IMR-90 (cell line): ENCODE results near the gene RAPGEF5. TPM values are rescaled to one million over a fixed set of nuclear protein-coding genes. Genes with fewer than 3 reads are reported as not detected.

Experiments used
- ATAC-seq: fragments of 200-7000 bp; cut with Tn5 transposase; 2 replicates; pipeline ENCODE4 v1.9.1; 2020; ENCODE audit warnings: low read depth, mild to moderate bottlenecking, moderate library complexity
- BruUV-seq: library from RNA; stranded (reverse); fragments of 400-500 nt; replicated peaks from 2 replicates; lab custom pipeline; 2021; lab: Mats Ljungman, UMichigan
- CTCF ChIA-PET: fragments of 300-600 bp; formaldehyde crosslinking; extraction: SDS; loops from one replicate; lab custom pipeline; 2021; ENCODE audit warnings: antibody characterized with exemption; lab: Yijun Ruan, JAX
- POLR2A ChIA-PET: fragments of 300-600 bp; sonication (Branson Sonifier 250); formaldehyde crosslinking; loops from one replicate; lab custom pipeline; 2022; ENCODE audit warnings: antibody characterized with exemption; ENCODE audit not compliant: unreplicated experiment; lab: Charles Lee
- DNase-seq: peaks from one replicate; pipeline ENCODE4 v3.0.0; 2013
- H2AFZ ChIP-seq: replicated peaks from 2 replicates; pipeline ENCODE3; 2013; ENCODE audit warnings: low read length, mild to moderate bottlenecking; ENCODE audit not compliant: poor library complexity
- H2AK5ac ChIP-seq: 2 replicates; pipeline ENCODE4 v1.6.1; 2013; ENCODE audit warnings: low read depth, low read length, inconsistent platforms
- H2AK9ac ChIP-seq: replicated peaks from 2 replicates; pipeline ENCODE3; 2013; ENCODE audit warnings: mild to moderate bottlenecking, low read depth, low read length, moderate library complexity; ENCODE audit not compliant: poor library complexity
- H2BK120ac ChIP-seq: 2 replicates; pipeline ENCODE4 v1.6.1; 2013; ENCODE audit warnings: low read depth, low read length, inconsistent platforms
- H2BK15ac ChIP-seq: 3 replicates; pipeline ENCODE4 v1.6.1; 2013; ENCODE audit warnings: low read depth, low read length, inconsistent platforms
- H2BK20ac ChIP-seq: 2 replicates; pipeline ENCODE4 v1.6.1; 2013; ENCODE audit warnings: low read depth, mild to moderate bottlenecking, inconsistent platforms, low read length, moderate library complexity
- H2BK5ac ChIP-seq: 2 replicates; pipeline ENCODE4 v1.6.1; 2013; ENCODE audit warnings: mild to moderate bottlenecking, low read depth, low read length, inconsistent platforms; ENCODE audit not compliant: poor library complexity, severe bottlenecking
- H3K14ac ChIP-seq: replicated peaks from 2 replicates; pipeline ENCODE4 v1.6.1; 2013; ENCODE audit warnings: low read depth, low read length, inconsistent platforms
- H3K18ac ChIP-seq: 2 replicates; pipeline ENCODE4 v1.6.1; 2013; ENCODE audit warnings: low read depth, low read length, control low read depth
- H3K23ac ChIP-seq: 2 replicates; pipeline ENCODE4 v1.6.1; 2013; ENCODE audit warnings: low read depth, low read length, inconsistent platforms
- H3K27ac ChIP-seq: 2 replicates; pipeline ENCODE4 v1.5.1; 2013; ENCODE audit warnings: mild to moderate bottlenecking, control low read depth, low read length; ENCODE audit not compliant: insufficient read depth
- H3K27me3 ChIP-seq: 2 replicates; pipeline ENCODE4 v1.6.1; 2013; ENCODE audit warnings: low read length; ENCODE audit not compliant: control insufficient read depth, insufficient read depth
- H3K36me3 ChIP-seq: 2 replicates; pipeline ENCODE4 v1.6.1; 2013; ENCODE audit warnings: low read length, mixed read lengths; ENCODE audit not compliant: control insufficient read depth, insufficient read depth
- H3K4ac ChIP-seq: 2 replicates; pipeline ENCODE4 v1.6.1; 2013; ENCODE audit warnings: low read depth, low read length, inconsistent platforms
- H3K4me1 ChIP-seq: 2 replicates; pipeline ENCODE4 v1.6.1; 2013; ENCODE audit warnings: low read length, mixed read lengths; ENCODE audit not compliant: control insufficient read depth, insufficient read depth
- H3K4me2 ChIP-seq: 2 replicates; pipeline ENCODE4 v1.6.1; 2013; ENCODE audit warnings: low read depth, mild to moderate bottlenecking, control low read depth, low read length, moderate library complexity
- H3K4me3 ChIP-seq: 2 replicates; pipeline ENCODE4 v1.5.1; 2013; ENCODE audit warnings: low read depth, mild to moderate bottlenecking, control low read depth, low read length, moderate library complexity; ENCODE audit not compliant: insufficient read depth
- H3K56ac ChIP-seq: 2 replicates; pipeline ENCODE4 v1.6.1; 2013; ENCODE audit warnings: low read length, inconsistent platforms; ENCODE audit not compliant: insufficient read depth; ENCODE audit errors: extremely low read depth
- H3K79me1 ChIP-seq, 2 experiments: 2 replicates each; pipeline ENCODE4 v1.6.1; 2013; ENCODE audit warnings: low read length in 2 of 2, inconsistent platforms in 1 of 2, low read depth in 1 of 2
- H3K9ac ChIP-seq: 2 replicates; pipeline ENCODE4 v1.6.1; 2013; ENCODE audit warnings: low read depth, low read length, control low read depth
- H3K9me1 ChIP-seq: 2 replicates; pipeline ENCODE4 v1.6.1; 2013; ENCODE audit warnings: low read length, inconsistent platforms; ENCODE audit not compliant: insufficient read depth
- H3K9me3 ChIP-seq: 2 replicates; pipeline ENCODE4 v1.6.1; 2013; ENCODE audit warnings: low read length; ENCODE audit not compliant: control insufficient read depth, insufficient read depth
- H4K20me1 ChIP-seq: 2 replicates; pipeline ENCODE4 v1.6.1; 2013; ENCODE audit warnings: low read length, inconsistent platforms; ENCODE audit not compliant: insufficient read depth
- H4K5ac ChIP-seq: 2 replicates; pipeline ENCODE4 v1.6.1; 2013; ENCODE audit warnings: mild to moderate bottlenecking, low read depth, low read length, control low read depth
- H4K8ac ChIP-seq, 2 experiments: 2 replicates each; pipeline ENCODE4 v1.6.1; 2013; ENCODE audit warnings: low read depth in 2 of 2, low read length in 2 of 2, control low read depth in 1 of 2, inconsistent platforms in 1 of 2
- H4K91ac ChIP-seq: 2 replicates; pipeline ENCODE4 v1.6.1; 2013; ENCODE audit warnings: low read depth, low read length, inconsistent platforms; ENCODE audit not compliant: insufficient read depth
- BHLHE40 ChIP-seq: fragments of 150-350 bp; IDR thresholded peaks from 2 replicates; pipeline ENCODE4 v1.6.1; 2016; ENCODE audit warnings: mild to moderate bottlenecking, low read depth, low read length
- CEBPB ChIP-seq: IDR thresholded peaks from 2 replicates; pipeline ENCODE4 v1.6.1; 2012; ENCODE audit warnings: low read depth, low read length, improper control_type of control experiment
- CHD1 ChIP-seq: IDR thresholded peaks from 2 replicates; pipeline ENCODE4 v1.6.1; 2012; ENCODE audit warnings: low read depth, low read length, improper control_type of control experiment
- CTCF ChIP-seq: conservative IDR thresholded peaks from 2 replicates; pipeline ENCODE4 v1.5.1; 2012; ENCODE audit warnings: mild to moderate bottlenecking, low read depth, low read length, improper control_type of control experiment
- MAFK ChIP-seq: IDR thresholded peaks from 2 replicates; pipeline ENCODE4 v1.6.1; 2012; ENCODE audit warnings: low read depth, low read length, improper control_type of control experiment
- MAZ ChIP-seq: IDR thresholded peaks from 2 replicates; pipeline ENCODE4 v1.6.1; 2012; ENCODE audit warnings: low read depth, mild to moderate bottlenecking, low read length, improper control_type of control experiment, moderate library complexity, borderline replicate concordance
- RAD21 ChIP-seq: IDR thresholded peaks from 2 replicates; pipeline ENCODE4 v1.6.1; 2012; ENCODE audit warnings: low read length, improper control_type of control experiment
- RCOR1 ChIP-seq: IDR thresholded peaks from 2 replicates; pipeline ENCODE4 v1.6.1; 2012; ENCODE audit warnings: mild to moderate bottlenecking, low read length, improper control_type of control experiment; ENCODE audit not compliant: insufficient replicate concordance
- RFX5 ChIP-seq: IDR thresholded peaks from 2 replicates; pipeline ENCODE4 v1.8.0; 2012; ENCODE audit warnings: low read depth, mild to moderate bottlenecking, low read length, moderate library complexity
- SMC3 ChIP-seq: fragments of 150-350 bp; IDR thresholded peaks from 2 replicates; pipeline ENCODE4 v1.6.1; 2016; ENCODE audit warnings: low read depth, mild to moderate bottlenecking, antibody characterized with exemption, low read length, moderate library complexity
- dilution Hi-C: fragments of 300-500 bp; cut with HindIII; formaldehyde crosslinking; loops from one replicate; pipeline ENCODE4 v1.14.3; 2018; ENCODE audit warnings: low sequenced_read_pairs; ENCODE audit not compliant: unreplicated experiment
- in situ Hi-C: fragments of 300-500 bp; cut with MboI; formaldehyde crosslinking; loops from 3 replicates; pipeline ENCODE4 v1.14.3; 2019; ENCODE audit warnings: low sequenced_read_pairs, inconsistent platforms, mixed read lengths
- intact Hi-C: fragments of 100-400 bp; cut with micrococcal nuclease; formaldehyde crosslinking; loops from 2 replicates; pipeline ENCODE4 v1.10.0; 2022
- polyA plus RNA-seq, 3 experiments: library from polyadenylated mRNA; depleted of rRNA; stranded (reverse); fragments of >200 nt; gene quantifications; 2 replicates each; pipeline ENCODE4 v1.2.3, GENCODE V29; 2012; ENCODE audit warnings: low replicate concordance in 1 of 3
- total RNA-seq: library from RNA; depleted of rRNA; stranded (reverse); fragments of >200 nt; gene quantifications from 2 replicates; pipeline ENCODE4 v1.2.3, GENCODE V29; 2012
- TF ChIP-seq, protein P1 (sequence below): fragments of 150-350 bp; IDR thresholded peaks from 2 replicates; pipeline ENCODE4 v1.6.1; 2017; ENCODE audit warnings: mild to moderate bottlenecking, antibody characterized with exemption, low read length, low read depth

Gene RAPGEF5
- total and polyA plus RNA-seq, 2 of the 4 experiments (the other 2 are of a cell fraction) = 0.05 to 0.18 TPM

DNA sequence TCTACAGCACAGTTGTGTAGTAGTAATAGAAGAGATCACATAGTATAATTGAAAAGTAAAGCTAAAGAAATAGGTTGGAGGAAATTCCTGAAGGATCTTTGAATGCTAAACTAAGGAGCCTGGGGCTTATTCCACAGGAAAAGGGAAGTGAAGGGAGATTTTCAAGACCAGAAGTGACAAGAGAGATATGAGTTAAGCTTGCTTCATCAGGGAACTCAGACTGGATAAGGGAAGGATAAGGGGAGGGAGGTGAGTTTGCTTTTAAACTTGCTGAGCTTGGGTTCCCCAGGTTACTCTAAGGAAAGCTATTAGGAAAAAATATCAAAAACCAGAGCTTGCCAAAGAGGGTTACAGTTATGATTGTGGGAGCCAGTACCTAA is 182.4 kb downstream of the RAPGEF5 start:
- in situ Hi-C loops = no loop called here
- Histone ChIP-seq H2BK120ac (no peak overlapping the region), H4K91ac (no peak overlapping the region), H4K5ac (no peak overlapping the region), H2BK20ac (no peak overlapping the region), H3K14ac (no peak overlapping the region), H3K27ac (no peak overlapping the region), H3K36me3 (no peaks in the 10 kb centered on the region), H4K8ac (no peak overlapping the region), H3K4me3 (no peak overlapping the region), H3K27me3 (peaks cover 2% of the 10 kb centered on the region; the same call in 1 of the 2 replicates), H3K4ac (no peak overlapping the region), H3K9ac (no peak overlapping the region), H4K20me1 (no peaks in the 10 kb centered on the region), H3K9me3 (no peaks in the 10 kb centered on the region), H2BK5ac (no peak overlapping the region), H3K9me1 (no peaks in the 10 kb centered on the region), H2AK5ac (no peak overlapping the region), H3K79me1 (no peaks in the 10 kb centered on the region), H3K56ac (no peak overlapping the region), H2BK15ac (no peak overlapping the region), H2AFZ (no peak overlapping the region), H3K4me2 (no peak overlapping the region), H3K18ac (no peak overlapping the region), H3K4me1 (no peaks in the 10 kb centered on the region), H3K23ac (no peak overlapping the region), H2AK9ac (no peak overlapping the region)
- no peak for DNase-seq
- dilution Hi-C loops = no loop called here
- ChIA-PET CTCF (no interaction called here), POLR2A (no interaction called here)
- intact Hi-C loops = no loop called here
- TF ChIP-seq RAD21 (no peak), MAZ (no peak), SMC3 (no peak), CHD1 (no peak), RFX5 (no peak), CEBPB (no peak), CTCF (no peak), MAFK (no peak), BHLHE40 (no peak), RCOR1 (no peak)
- TF ChIP-seq, protein P1, sequence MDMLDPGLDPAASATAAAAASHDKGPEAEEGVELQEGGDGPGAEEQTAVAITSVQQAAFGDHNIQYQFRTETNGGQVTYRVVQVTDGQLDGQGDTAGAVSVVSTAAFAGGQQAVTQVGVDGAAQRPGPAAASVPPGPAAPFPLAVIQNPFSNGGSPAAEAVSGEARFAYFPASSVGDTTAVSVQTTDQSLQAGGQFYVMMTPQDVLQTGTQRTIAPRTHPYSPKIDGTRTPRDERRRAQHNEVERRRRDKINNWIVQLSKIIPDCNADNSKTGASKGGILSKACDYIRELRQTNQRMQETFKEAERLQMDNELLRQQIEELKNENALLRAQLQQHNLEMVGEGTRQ = no peak
- no peak for ATAC-seq
- no TSS peak for BruUV-seq
